GM23338 (cell line): ENCODE data around the gene BCAS3. TPM values are rescaled to one million over a fixed set of nuclear protein-coding genes. Genes with fewer than 3 reads are reported as not detected.

Experiments
- CTCF ChIP-seq, 2 experiments: fragments of 200-600 bp in 1 of 2; sonication (generic) in 1 of 2; conservative IDR thresholded peaks; 2 replicates each; pipeline versions ENCODE4 v1.5.1 to v1.6.1; 2016 to 2017; ENCODE audit warnings: antibody characterized with exemption in 2 of 2, low read depth in 2 of 2, mild to moderate bottlenecking in 2 of 2, moderate library complexity in 1 of 2
- ETS1 ChIP-seq: IDR thresholded peaks from 2 replicates; pipeline ENCODE4 v1.6.1; 2016; ENCODE audit warnings: antibody characterized with exemption
- NANOG ChIP-seq: IDR thresholded peaks from 2 replicates; pipeline ENCODE4 v1.6.1; 2016; ENCODE audit warnings: antibody characterized with exemption, borderline replicate concordance
- POLR2AphosphoS5 ChIP-seq: IDR thresholded peaks from 2 replicates; pipeline ENCODE4 v1.6.1; 2016; ENCODE audit warnings: antibody characterized with exemption, low read depth
- REST ChIP-seq: IDR thresholded peaks from one replicate; pipeline ENCODE4 v1.6.1; 2018; ENCODE audit warnings: antibody characterized with exemption; ENCODE audit not compliant: unreplicated experiment
- STAT1 ChIP-seq: IDR thresholded peaks from one replicate; pipeline ENCODE4 v1.6.1; 2016; ENCODE audit warnings: antibody characterized with exemption; ENCODE audit not compliant: unreplicated experiment
- ZNF114 ChIP-seq: fragments of 250-450 bp; sonication (Bioruptor Pico); IDR thresholded peaks from 2 replicates; pipeline ENCODE4 v1.5.0; 2020; ENCODE audit warnings: mild to moderate bottlenecking, moderate library complexity
- ZNF331 ChIP-seq: fragments of 250-450 bp; sonication (Bioruptor Pico); IDR thresholded peaks from 2 replicates; pipeline ENCODE4 v1.5.0; 2020; ENCODE audit warnings: low read depth, mild to moderate bottlenecking, moderate library complexity
- ZNF462 ChIP-seq: fragments of 250-450 bp; sonication (Bioruptor Pico); IDR thresholded peaks from 2 replicates; pipeline ENCODE4 v1.5.0; 2020; ENCODE audit warnings: mild to moderate bottlenecking, moderate library complexity
- polyA plus RNA-seq: library from polyadenylated mRNA; unstranded; fragments of >200 nt; fragmentation: Nextera tagmentation; extraction: Ambion mirVana; gene quantifications from 2 replicates; pipeline ENCODE4 v1.2.1, GENCODE V29; 2016
- total RNA-seq: library from RNA; depleted of rRNA; stranded (reverse); fragments of >200 nt; shearing (Covaris generic); gene quantifications from 2 replicates; pipeline ENCODE4 v1.2.3, GENCODE V29; 2014

The BCAS3 gene
- total and polyA plus RNA-seq, 2 experiments from 2014 or later: 8.2 to 28.0 TPM

- TF ChIP-seq ZNF462 (CRISPR knock-in tag) (no peak), STAT1 (no peak), REST (no peak), ZNF331 (CRISPR knock-in tag) (no peak), CTCF (conservative IDR thresholded peaks at IDR 0.05; ENCODE audit: low read depth in 2 of 2) (no peak), POLR2AphosphoS5 (no peak), NANOG (no peak), ZNF114 (CRISPR knock-in tag) (no peak), ETS1 (no peak)
These were observed 540.8 kb downstream of the BCAS3 start (continued) for GRCh38 chr17:61218438-61218837.
